Measurements from ENCODE around the gene PIP5K1B. TPM values are rescaled to one million over a fixed set of nuclear protein-coding genes. Genes with fewer than 3 reads are reported as not detected.

The PIP5K1B gene
- total and polyA plus RNA-seq, 12 donors, result 2.1 to 24.0 (median 9.7) TPM

GRCh38 chr9:68979538-68980314 is 274.7 kb downstream of the PIP5K1B start:
- WGBS, 4 donors, result 54 to 78% (median 74%) methylated on average over 5 to 9 of the region's 9 CpGs
- no peaks in the 10 kb centered on the region for H3K36me3 ChIP-seq (replicated peaks in 1 of 2)
- peak overlapping the region in 3 of 5 donors; percentile 20 to 51 (median 48) for H3K27ac ChIP-seq
- intact Hi-C loops (cut with DNase I), result no loop called here
- peaks cover 14 to 27% of the 10 kb centered on the region in 2 donors for H3K4me1 ChIP-seq (replicated peaks in 1 of 2)
- no peaks in the 10 kb centered on the region for H3K27me3 ChIP-seq
- no peak for DNase-seq
- H3K9me3 ChIP-seq (replicated peaks in 1 of 3), result no peaks in the 10 kb centered on the region
- H3K4me3 ChIP-seq, result no peak overlapping the region
- TF ChIP-seq CTCF (IDR thresholded peaks at IDR 0.05) (no peak), POLR2A (IDR thresholded peaks at IDR 0.05) (no peak)

GRCh38 chr9:68980341-68980914 is 275.4 kb downstream of the PIP5K1B start:
- no peaks in the 10 kb centered on the region for H3K27me3 ChIP-seq
- peak; percentile 31 to 74 (median 61) for DNase-seq
- no peaks in the 10 kb centered on the region for H3K36me3 ChIP-seq (replicated peaks in 1 of 2)
- H3K4me1 ChIP-seq (replicated peaks in 1 of 2), result peaks cover 10 to 20% of the 10 kb centered on the region in 2 donors
- peak overlapping the region in 4 of 5 donors; percentile 7 to 51 (median 34) for H3K27ac ChIP-seq
- 32 to 64% (median 40%) methylated on average over 3 of the region's 3 CpGs for WGBS, 4 donors
- intact Hi-C loops (cut with DNase I), result no loop called here
- TF ChIP-seq CTCF (IDR thresholded peaks at IDR 0.05) (no peak), POLR2A (IDR thresholded peaks at IDR 0.05) (peak in 1 of 2 donors; percentile 6)
- H3K9me3 ChIP-seq (replicated peaks in 1 of 3), result no peaks in the 10 kb centered on the region
- no peak overlapping the region for H3K4me3 ChIP-seq

GRCh38 chr9:68981789-68982188 is 276.7 kb downstream of the PIP5K1B start:
- Histone ChIP-seq H3K27ac (no peak overlapping the region), H3K4me1 (replicated peaks in 1 of 2) (peaks cover 5 to 15% of the 10 kb centered on the region in 2 donors)

More at GRCh38 chr9:68981789-68982188, 276.7 kb downstream of the PIP5K1B start:
- Histone ChIP-seq H3K27me3 (no peaks in the 10 kb centered on the region), H3K9me3 (replicated peaks in 1 of 3) (no peaks in the 10 kb centered on the region), H3K4me3 (no peak overlapping the region), H3K36me3 (replicated peaks in 1 of 2) (no peaks in the 10 kb centered on the region)
- TF ChIP-seq CTCF (IDR thresholded peaks at IDR 0.05) (no peak), POLR2A (IDR thresholded peaks at IDR 0.05) (no peak)
- no peak for DNase-seq
- intact Hi-C loops (cut with DNase I), result no loop called here
- 47 to 58% (median 50%) methylated on average over 6 of the region's 6 CpGs for WGBS, 4 donors
